GM19328 (cell line): ENCODE measurements around the gene SLC44A2.

Source experiments
- ATAC-seq: cut with Tn5 transposase; IDR thresholded peaks from one replicate; pipeline ENCODE4 v1.9.1; 2021; ENCODE audit warnings: mild to moderate bottlenecking, moderate library complexity; ENCODE audit not compliant: unreplicated experiment

The SLC44A2 gene

GRCh38 chr19:10680545-10681135 lies 55.3 kb downstream of the SLC44A2 start:
- no peak for ATAC-seq

GRCh38 chr19:10681658-10682057 lies 56.3 kb downstream of the SLC44A2 start:
- no peak for ATAC-seq

DNA sequence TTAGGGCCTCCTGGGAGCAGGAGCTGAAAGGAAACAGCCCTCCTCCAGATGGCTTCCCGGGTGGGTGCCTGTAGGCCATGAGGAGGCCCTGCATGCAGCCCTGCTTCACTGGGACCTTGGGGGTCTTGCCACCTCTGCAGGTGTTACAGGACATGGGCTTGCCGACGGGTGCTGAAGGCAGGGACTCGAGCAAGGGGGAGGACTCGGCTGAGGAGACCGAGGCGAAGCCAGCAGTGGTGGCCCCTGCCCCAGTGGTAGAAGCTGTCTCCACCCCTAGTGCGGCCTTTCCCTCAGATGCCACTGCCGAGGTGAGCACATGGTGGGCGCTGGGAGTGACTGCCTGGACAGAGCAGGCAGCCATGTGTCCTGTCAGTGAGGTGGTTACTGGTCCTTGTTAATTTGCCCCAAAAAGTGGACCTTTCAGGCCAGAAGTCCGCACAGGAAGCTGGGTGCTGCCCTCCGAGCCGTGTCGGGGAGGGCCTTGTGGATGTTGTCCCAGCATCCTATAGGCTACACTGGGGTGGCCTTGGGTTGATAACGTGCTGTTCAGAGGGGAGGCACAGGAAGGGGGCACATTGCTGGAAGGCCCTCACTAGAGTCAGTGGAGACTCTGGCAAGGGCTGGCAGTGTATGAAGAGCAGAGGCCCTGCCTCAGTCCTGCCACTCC lies 57.2 kb downstream of the SLC44A2 start:
- ATAC-seq, result no peak

GRCh38 chr19:10683064-10683426 lies 57.7 kb downstream of the SLC44A2 start:
- ATAC-seq, result no peak

- no peak for ATAC-seq
Measured at GRCh38 chr19:10683582-10683981, 58.2 kb downstream of the SLC44A2 start.

DNA sequence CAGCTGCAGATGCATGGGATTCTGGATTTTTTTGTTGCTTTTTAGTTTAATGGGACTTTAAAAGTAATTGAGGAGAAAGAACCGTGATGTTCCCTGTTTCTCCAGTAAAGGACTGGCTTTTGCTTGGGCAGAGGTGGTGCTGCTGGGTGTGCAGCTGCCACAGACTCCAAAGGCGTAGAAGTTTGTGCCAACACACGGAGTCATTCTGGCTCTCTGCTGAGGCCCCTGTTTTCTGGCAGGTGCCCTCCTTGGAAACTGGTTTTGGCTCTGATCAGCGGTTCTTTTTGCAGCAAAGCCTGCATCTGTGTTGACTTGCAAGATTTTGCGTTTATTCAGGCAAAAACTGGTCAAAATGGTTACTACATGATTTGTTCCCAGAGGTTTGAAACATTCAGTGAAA lies 59.9 kb downstream of the SLC44A2 start:
- no peak for ATAC-seq

- ATAC-seq, result no peak
Measured at GRCh38 chr19:10686193-10686592, 60.8 kb downstream of the SLC44A2 start.

DNA sequence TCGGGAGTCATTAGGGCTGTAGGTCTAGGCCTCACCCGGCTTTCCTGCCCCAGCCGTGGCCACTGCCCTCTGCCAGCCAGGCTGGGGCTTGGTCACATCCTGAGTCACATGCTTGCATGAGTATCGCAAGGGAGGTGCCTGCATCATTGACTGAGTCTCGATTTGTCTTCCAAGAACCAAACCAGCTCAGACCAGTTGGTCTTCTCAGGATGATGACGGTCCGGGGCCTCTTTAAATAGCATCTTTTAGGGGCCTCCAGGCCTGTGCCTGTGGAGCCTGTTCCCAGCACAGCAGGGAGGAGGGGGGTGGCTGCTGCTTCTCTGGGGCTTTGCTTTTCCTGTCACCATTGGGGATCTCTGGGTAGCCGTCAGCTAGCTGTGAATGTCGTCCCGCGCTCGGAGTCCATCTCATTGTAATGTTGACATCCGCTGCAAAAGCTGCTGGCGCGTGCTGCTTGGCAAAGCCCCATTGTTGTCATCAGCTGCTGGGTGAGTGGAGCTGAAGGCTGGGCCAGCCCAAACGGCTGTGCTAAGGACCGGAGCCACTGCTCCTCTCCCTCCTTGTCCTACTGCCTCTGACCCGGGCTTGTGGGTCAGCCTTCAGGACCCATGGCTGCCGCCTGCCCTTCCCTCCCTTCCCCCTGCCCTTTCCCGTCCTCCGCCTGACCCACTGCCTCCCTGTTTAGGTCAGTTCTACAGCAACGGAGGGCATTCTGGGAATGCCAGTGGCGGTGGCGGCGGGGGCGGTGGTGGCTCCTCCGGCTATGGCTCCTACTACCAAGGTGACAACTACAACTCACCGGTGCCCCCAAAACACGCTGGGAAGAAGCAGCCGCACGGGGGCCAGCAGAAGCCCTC lies 61.5 kb downstream of the SLC44A2 start:
- no peak for ATAC-seq

- ATAC-seq, result no peak
Measured at GRCh38 chr19:10687518-10688288, 62.4 kb downstream of the SLC44A2 start.

DNA sequence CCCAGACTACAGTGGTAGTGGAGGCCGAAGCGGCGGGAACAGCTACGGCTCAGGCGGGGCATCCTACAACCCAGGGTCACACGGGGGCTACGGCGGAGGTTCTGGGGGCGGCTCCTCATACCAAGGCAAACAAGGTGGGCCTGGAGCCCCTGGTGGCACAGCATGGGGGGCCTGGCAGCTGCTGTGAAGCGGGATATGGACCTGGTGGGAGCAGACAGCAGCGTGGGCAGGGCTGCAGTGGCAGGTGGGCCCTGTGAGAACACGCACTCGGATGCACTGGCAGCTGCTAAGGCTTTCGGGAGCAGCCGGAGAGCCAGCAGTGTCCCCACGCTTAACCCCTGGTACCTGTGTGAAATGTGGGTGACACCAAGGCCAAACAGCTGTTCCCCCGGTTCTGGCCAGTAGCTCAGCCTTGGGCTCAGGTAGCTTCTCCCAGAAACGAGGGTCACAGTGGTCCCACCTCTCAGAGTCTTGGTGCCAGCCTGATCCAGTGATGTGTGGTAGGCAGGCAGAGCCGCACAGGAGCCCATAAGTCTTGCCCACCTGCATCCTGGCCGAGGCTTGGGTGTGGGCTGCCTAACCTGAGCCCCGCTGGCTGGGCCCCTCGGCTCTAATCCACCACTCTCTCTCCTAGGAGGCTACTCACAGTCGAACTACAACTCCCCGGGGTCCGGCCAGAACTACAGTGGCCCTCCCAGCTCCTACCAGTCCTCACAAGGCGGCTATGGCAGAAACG lies 63.4 kb downstream of the SLC44A2 start:
- ATAC-seq, result no peak

DNA sequence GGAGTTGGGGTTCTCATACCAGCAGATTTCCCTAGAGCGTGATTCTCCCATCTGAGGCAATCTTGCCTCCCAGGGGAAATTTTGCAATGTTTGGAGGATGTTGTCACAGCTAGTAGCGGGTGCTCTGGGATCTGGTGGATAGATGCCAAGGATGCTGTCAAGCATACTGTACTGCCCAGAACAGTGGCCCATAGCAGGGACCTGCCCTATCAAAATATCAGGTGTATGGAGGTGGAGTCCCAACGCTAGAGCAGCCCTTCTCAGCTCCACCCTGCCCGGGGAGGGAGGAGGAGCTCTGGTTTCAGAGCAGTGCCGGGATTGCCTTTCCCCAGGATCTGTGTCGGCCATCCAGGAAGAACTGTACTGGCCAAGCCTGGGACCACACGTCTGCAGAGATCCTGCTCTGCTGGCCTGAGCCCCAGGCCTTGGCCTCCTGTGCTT lies 65.0 kb downstream of the SLC44A2 start:
- ATAC-seq, result no peak

- no peak for ATAC-seq
Measured at GRCh38 chr19:10691178-10691881, 66.0 kb downstream of the SLC44A2 start.

GRCh38 chr19:10691883-10692282 lies 66.5 kb downstream of the SLC44A2 start:
- no peak for ATAC-seq

DNA sequence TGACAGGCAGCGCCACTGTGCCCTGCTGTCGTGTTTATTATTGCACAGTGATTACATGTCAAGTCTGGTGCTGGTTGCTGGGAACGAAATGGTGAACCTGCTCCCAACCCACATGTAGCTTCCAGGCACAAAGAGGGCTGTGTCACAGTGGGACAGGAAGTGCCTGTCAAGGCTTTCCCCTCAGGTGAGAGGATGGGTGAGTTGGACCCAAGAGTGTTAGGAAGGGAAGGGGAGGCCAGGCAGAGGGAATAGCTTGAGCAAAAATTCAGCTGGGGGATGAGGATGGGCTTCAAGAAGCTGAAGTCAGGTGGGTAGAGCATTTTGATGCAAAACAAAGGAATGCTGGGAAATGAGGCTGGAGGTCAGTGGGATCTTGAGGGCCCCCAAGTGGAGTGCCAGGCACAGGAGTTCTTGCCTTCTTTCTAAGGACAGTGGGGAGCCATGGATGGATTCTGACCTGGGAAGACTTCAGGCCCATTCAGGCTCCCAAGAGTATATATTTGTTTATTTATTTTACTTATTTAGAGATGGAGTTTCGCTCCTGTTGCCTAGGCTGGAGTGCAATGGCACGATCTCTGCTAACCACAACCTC lies 67.4 kb downstream of the SLC44A2 start:
- no peak for ATAC-seq
